Prostate gland (tissue), 2 donors: ENCODE measurements around the gene IL2RA. TPM values are rescaled to one million over a fixed set of nuclear protein-coding genes. Genes with fewer than 3 reads are reported as not detected.

Experiments used
- DNase-seq: peaks from one replicate; pipeline ENCODE4 v3.0.0-alpha.2; 2019; ENCODE audit warnings: low spot score
- H3K27ac ChIP-seq, 2 donors: fragments of 200-600 bp; sonication (generic); 2 replicates each; pipeline ENCODE4 v1.5.1; 2017 to 2019
- H3K27me3 ChIP-seq: fragments of 200-600 bp; sonication (generic); replicated peaks from 2 replicates; pipeline ENCODE4 v1.5.1; 2019; ENCODE audit not compliant: insufficient read depth
- H3K36me3 ChIP-seq, 2 donors: fragments of 200-600 bp; sonication (generic); 1 replicate in 1 of 2; 2 replicates in 1 of 2; pipeline versions ENCODE4 v1.5.1 to v1.8.1; 2017 to 2019
- H3K4me1 ChIP-seq: fragments of 200-600 bp; sonication (generic); replicated peaks from 2 replicates; pipeline ENCODE4 v1.5.1; 2019
- H3K4me3 ChIP-seq, 2 donors: fragments of 200-600 bp; sonication (generic); 2 replicates each; pipeline ENCODE4 v1.5.1; 2017 to 2019
- H3K9me3 ChIP-seq: fragments of 200-600 bp; sonication (generic); 2 replicates; pipeline ENCODE4 v1.5.1; 2017
- POLR2A ChIP-seq: fragments of 450-650 bp; IDR thresholded peaks from one replicate; pipeline ENCODE4 v1.6.1; 2016; ENCODE audit warnings: antibody characterized with exemption, mild to moderate bottlenecking
- POLR2AphosphoS5 ChIP-seq: sonication (generic); formaldehyde crosslinking; IDR thresholded peaks from one replicate; pipeline ENCODE4 v1.6.1; 2017; ENCODE audit warnings: antibody characterized with exemption
- WGBS: methylation state at CpG from one replicate; pipeline ENCODE4 v1.1.5; 2018; 5-methylcytosine and 5-hydroxymethylcytosine counted together
- intact Hi-C: fragments of 100-400 bp; cut with DNase I; formaldehyde crosslinking; loops from one replicate; pipeline ENCODE4 v1.14.2; 2022
- total RNA-seq, 2 donors: library from RNA; depleted of rRNA; stranded (reverse); fragments of >200 nt; gene quantifications; one replicate each; pipeline ENCODE4 v1.1.0, GENCODE V29; 2016
- TF ChIP-seq, protein P1 (sequence below), 4 experiments: fragments of 200-600 bp in 2 of 4; fragments of 450-650 bp in 2 of 4; sonication (generic) in 2 of 4; IDR thresholded peaks; 1 replicate in 3 of 4; 2 replicates in 1 of 4; pipeline ENCODE4 v1.5.1; 2016 to 2019; ENCODE audit warnings: antibody characterized with exemption in 4 of 4, mild to moderate bottlenecking in 2 of 4, moderate library complexity in 2 of 4

Gene IL2RA
- total RNA-seq, 2 donors from 2014 or later: 1.9 TPM; not detected in 1

DNA sequence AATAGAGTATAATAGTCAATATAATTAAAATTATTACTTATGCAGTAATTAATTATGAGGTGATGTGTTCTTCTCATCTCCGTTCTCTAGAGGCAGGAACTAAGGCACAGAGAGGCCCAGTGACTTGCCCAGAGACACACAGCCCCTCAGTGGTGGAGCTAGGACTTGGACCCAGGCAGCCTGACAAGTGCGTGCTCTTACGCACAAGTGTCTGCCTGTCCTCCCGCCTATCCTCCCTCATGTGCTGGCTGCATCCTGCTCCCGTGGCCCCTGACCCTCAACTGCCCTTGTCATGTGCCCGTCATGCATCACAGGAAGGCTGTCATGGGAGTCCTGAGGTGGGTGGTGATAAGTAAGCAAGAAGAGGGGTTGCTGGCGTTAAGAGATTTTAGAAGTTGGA is 14.3 kb downstream of the IL2RA start:
- no peak overlapping the region for H3K4me3 ChIP-seq
- intact Hi-C loops: loop anchor here (5.0 kb wide), 1 partner anchor 36 kb away; no protein-coding TSS in a partner anchor
- H3K4me1 ChIP-seq: no peaks in the 10 kb centered on the region
- no peaks in the 10 kb centered on the region for H3K9me3 ChIP-seq
- no peak for DNase-seq
- H3K27me3 ChIP-seq: no peaks in the 10 kb centered on the region
- H3K36me3 ChIP-seq: no peaks in the 10 kb centered on the region
- 90% methylated on average over 7 of the region's 7 CpGs for WGBS
- H3K27ac ChIP-seq: no peak overlapping the region
- no peak for TF ChIP-seq POLR2A
- TF ChIP-seq POLR2AphosphoS5: no peak
- TF ChIP-seq, protein P1, sequence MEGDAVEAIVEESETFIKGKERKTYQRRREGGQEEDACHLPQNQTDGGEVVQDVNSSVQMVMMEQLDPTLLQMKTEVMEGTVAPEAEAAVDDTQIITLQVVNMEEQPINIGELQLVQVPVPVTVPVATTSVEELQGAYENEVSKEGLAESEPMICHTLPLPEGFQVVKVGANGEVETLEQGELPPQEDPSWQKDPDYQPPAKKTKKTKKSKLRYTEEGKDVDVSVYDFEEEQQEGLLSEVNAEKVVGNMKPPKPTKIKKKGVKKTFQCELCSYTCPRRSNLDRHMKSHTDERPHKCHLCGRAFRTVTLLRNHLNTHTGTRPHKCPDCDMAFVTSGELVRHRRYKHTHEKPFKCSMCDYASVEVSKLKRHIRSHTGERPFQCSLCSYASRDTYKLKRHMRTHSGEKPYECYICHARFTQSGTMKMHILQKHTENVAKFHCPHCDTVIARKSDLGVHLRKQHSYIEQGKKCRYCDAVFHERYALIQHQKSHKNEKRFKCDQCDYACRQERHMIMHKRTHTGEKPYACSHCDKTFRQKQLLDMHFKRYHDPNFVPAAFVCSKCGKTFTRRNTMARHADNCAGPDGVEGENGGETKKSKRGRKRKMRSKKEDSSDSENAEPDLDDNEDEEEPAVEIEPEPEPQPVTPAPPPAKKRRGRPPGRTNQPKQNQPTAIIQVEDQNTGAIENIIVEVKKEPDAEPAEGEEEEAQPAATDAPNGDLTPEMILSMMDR (IDR thresholded peaks at IDR 0.05): no peak

DNA sequence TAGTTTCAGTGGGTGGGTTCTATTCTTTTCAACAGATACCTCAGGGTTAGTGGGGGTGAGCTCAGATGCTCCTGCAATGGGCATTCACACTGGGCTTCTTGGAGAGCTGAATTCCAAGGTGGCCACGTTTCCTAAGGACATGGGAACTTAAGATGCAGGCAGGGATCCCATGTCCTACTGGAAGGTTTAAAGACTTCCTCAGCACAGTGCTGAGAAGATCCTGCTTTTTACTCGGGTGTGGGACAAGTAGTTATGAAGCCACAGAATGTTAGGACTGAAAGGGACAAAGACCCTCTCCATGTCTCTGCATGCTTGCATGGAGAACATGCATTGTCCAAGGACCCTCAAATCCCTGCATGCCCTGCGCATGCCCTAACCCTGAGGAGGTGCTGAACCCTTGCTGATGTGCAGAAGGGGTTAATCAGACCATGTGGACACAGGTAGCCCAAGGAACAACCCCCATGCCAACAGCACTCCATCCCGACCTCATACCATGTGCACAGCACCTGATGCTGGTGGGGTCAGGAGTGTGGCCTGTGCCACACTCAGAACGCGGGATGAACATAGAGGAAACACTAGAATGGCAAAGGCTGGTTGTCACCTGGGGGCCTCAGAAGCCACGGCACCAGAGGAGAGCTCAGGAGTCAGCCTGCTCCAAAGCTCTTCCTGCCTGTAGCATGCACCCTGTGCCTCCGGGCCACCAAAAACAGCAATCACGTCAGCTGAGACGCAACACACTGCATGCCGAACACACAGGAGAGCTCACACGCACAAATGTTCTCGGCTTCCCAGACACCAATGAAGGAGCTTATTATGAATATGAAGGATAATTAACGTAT is 15.2 kb downstream of the IL2RA start:
- 77% methylated on average over 14 of the region's 14 CpGs for WGBS
- DNase-seq: no peak
- intact Hi-C loops: loop anchor here (5.0 kb wide), 1 partner anchor 35 kb away; no protein-coding TSS in a partner anchor
- Histone ChIP-seq H3K4me1 (no peaks in the 10 kb centered on the region), H3K27me3 (no peaks in the 10 kb centered on the region), H3K4me3 (no peak overlapping the region), H3K27ac (no peak overlapping the region), H3K9me3 (no peaks in the 10 kb centered on the region), H3K36me3 (no peaks in the 10 kb centered on the region)
- TF ChIP-seq, protein P1 (IDR thresholded peaks at IDR 0.05): no peak
- TF ChIP-seq POLR2AphosphoS5: no peak
- no peak for TF ChIP-seq POLR2A

DNA sequence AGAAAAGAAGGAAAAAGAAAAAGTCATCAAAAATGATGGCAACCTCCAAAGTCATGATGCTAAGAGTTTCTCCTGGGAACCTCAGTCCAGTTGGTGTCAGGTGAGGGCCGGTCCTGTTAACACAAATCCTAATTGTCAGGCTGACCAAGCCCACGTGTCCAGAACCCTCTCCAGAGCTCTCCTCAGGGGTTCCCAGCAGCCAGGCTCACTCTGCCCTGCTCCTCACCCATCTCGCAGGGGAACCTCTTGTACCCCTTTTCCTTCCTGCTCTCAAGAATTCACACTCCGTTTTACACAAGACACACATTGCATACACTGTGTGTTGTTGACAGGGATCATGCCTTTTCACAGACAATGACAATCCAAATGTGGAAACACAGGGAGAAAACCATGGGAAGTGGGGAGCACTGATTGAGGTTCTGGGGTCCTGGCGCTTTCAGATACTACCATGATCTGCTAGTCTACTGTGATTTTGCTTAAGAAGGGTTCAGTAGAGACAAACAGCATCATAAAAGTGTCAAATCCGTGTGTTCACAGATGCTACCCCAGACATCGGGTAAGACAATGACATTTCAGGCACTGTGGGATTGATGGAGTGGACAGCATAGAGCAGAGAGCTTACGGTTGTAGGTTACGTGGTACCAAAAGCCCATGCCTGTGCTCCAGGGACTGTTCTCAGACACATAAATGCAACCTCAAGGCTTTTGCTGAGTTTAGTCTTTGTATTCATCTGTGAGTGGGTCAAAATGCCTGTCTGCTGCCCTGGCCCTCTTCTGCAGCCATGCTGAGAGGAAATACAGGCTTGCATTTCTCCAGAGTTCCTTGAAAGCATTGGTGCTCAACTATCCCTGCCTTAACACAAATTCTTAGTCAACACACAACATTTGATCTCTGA is 16.0 kb downstream of the IL2RA start:
- TF ChIP-seq, protein P1 (IDR thresholded peaks at IDR 0.05): no peak
- TF ChIP-seq POLR2A: no peak
- TF ChIP-seq POLR2AphosphoS5: no peak
- Histone ChIP-seq H3K27ac (no peak overlapping the region), H3K27me3 (no peaks in the 10 kb centered on the region), H3K36me3 (no peaks in the 10 kb centered on the region), H3K4me1 (no peaks in the 10 kb centered on the region), H3K9me3 (no peaks in the 10 kb centered on the region), H3K4me3 (no peak overlapping the region)
- DNase-seq: no peak
- intact Hi-C loops: loop anchor here (5.0 kb wide), 1 partner anchor 34 kb away; no protein-coding TSS in a partner anchor
- WGBS: 70% methylated on average over 9 of the region's 9 CpGs

DNA sequence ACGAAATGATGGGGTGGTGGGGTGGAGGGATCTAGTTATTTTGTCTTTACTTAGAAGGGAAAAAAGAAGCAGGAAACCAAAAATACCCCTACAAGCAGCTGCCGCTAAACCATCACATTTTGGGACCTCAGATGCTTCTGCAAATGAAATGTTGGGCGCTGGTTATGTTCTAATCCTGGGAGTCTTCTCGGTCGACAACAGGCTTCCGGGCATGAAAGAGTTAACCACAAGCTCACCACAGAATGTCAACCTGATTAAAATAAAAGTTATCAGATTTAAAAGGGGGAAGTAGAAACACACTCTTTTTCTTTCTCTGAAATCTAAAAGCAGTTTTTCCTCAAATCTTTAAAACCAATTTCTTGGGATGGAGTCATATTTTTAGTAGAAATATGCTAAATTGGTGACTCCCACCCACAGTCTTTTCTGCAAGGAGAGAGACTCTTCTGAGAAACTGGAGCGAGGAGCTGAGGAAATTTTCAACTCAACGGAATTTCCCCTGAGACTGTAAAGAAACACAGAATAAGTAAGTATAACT is 16.8 kb downstream of the IL2RA start:
- no peaks in the 10 kb centered on the region for H3K9me3 ChIP-seq
- 56% methylated on average over 8 of the region's 8 CpGs for WGBS
- H3K27me3 ChIP-seq: no peaks in the 10 kb centered on the region
- intact Hi-C loops: loop anchor here (5.0 kb wide), 1 partner anchor 33 kb away; no protein-coding TSS in a partner anchor
- H3K27ac ChIP-seq: no peak overlapping the region
- no peak overlapping the region for H3K4me3 ChIP-seq
- DNase-seq: no peak
- TF ChIP-seq POLR2AphosphoS5 (no peak), POLR2A (no peak)
- TF ChIP-seq, protein P1 (IDR thresholded peaks at IDR 0.05): no peak
- no peaks in the 10 kb centered on the region for H3K36me3 ChIP-seq
- H3K4me1 ChIP-seq: no peaks in the 10 kb centered on the region
